Gastroesophageal sphincter (tissue), 4 donors: Measurements from ENCODE around the gene KRT84. TPM values are rescaled to one million over a fixed set of nuclear protein-coding genes. Genes with fewer than 3 reads are reported as not detected.

ENCODE experiments used
- ATAC-seq: fragments of 150-250 bp; one replicate; pipeline ENCODE4 v1.9.1; 2016; ENCODE audit warnings: mild to moderate bottlenecking, moderate library complexity
- H3K27ac ChIP-seq, 4 donors: fragments of 200-600 bp; sonication (generic) in 3 of 4; 1 replicate in 3 of 4; 2 replicates in 1 of 4; pipeline ENCODE4 v1.5.1; 2016 to 2019
- H3K27me3 ChIP-seq: fragments of 200-600 bp; sonication (generic); one replicate; pipeline ENCODE4 v1.5.1; 2019
- H3K36me3 ChIP-seq, 2 donors: fragments of 200-600 bp; sonication (generic); one replicate each; pipeline ENCODE4 v1.5.1; 2019; ENCODE audit warnings: control low read depth in 1 of 2
- H3K4me1 ChIP-seq, 3 donors: fragments of 200-600 bp; sonication (generic); 1 replicate in 2 of 3; 2 replicates in 1 of 3; pipeline ENCODE4 v1.5.1; 2016 to 2019; ENCODE audit warnings: control low read depth in 2 of 3
- H3K4me3 ChIP-seq, 2 donors: fragments of 200-600 bp; sonication (generic); one replicate each; pipeline ENCODE4 v1.5.1; 2019; ENCODE audit warnings: mild to moderate bottlenecking in 1 of 2, moderate library complexity in 1 of 2
- H3K9me3 ChIP-seq, 3 donors: fragments of 200-600 bp; sonication (generic); one replicate each; pipeline ENCODE4 v1.5.1; 2017 to 2019; ENCODE audit warnings: control low read depth in 2 of 3
- EP300 ChIP-seq: sonication (generic); formaldehyde crosslinking; IDR thresholded peaks from one replicate; pipeline ENCODE4 v1.6.1; 2017; ENCODE audit warnings: antibody characterized with exemption, mild to moderate bottlenecking
- POLR2A ChIP-seq, 2 donors: fragments of 450-650 bp; IDR thresholded peaks; one replicate each; pipeline ENCODE4 v1.6.1; 2017; ENCODE audit warnings: antibody characterized with exemption in 2 of 2, mild to moderate bottlenecking in 2 of 2, moderate library complexity in 1 of 2
- POLR2AphosphoS5 ChIP-seq: sonication (generic); formaldehyde crosslinking; IDR thresholded peaks from one replicate; pipeline ENCODE4 v1.6.1; 2017; ENCODE audit warnings: antibody characterized with exemption
- WGBS, 2 donors: methylation state at CpG; one replicate each; pipeline ENCODE4 v1.1.5; 2018; ENCODE audit warnings: low coverage in 1 of 2; 5-methylcytosine and 5-hydroxymethylcytosine counted together
- total RNA-seq, 4 donors: library from RNA; depleted of rRNA; stranded (reverse); fragments of >200 nt; gene quantifications; one replicate each; pipeline ENCODE4 v1.1.0, GENCODE V29; 2016
- TF ChIP-seq, protein P1 (sequence below), 4 experiments: fragments of 200-600 bp in 2 of 4; fragments of 450-650 bp in 2 of 4; sonication (generic) in 1 of 4; IDR thresholded peaks; one replicate each; pipeline ENCODE4 v1.5.1; 2017 to 2019; ENCODE audit warnings: antibody characterized with exemption in 4 of 4, mild to moderate bottlenecking in 2 of 4, moderate library complexity in 2 of 4

KRT84 gene
- total RNA-seq, 4 donors from 2014 or later: not detected

GRCh38 chr12:52353766-52354165 lies 31.7 kb downstream of the KRT84 start:
- WGBS, 2 donors: 75% methylated on average over 2 of the region's 3 CpGs; no CpG with 5 or more reads in 1 of the 2 donors
- H3K4me3 ChIP-seq: no peak overlapping the region
- no peaks in the 10 kb centered on the region for H3K9me3 ChIP-seq
- TF ChIP-seq, protein P1, sequence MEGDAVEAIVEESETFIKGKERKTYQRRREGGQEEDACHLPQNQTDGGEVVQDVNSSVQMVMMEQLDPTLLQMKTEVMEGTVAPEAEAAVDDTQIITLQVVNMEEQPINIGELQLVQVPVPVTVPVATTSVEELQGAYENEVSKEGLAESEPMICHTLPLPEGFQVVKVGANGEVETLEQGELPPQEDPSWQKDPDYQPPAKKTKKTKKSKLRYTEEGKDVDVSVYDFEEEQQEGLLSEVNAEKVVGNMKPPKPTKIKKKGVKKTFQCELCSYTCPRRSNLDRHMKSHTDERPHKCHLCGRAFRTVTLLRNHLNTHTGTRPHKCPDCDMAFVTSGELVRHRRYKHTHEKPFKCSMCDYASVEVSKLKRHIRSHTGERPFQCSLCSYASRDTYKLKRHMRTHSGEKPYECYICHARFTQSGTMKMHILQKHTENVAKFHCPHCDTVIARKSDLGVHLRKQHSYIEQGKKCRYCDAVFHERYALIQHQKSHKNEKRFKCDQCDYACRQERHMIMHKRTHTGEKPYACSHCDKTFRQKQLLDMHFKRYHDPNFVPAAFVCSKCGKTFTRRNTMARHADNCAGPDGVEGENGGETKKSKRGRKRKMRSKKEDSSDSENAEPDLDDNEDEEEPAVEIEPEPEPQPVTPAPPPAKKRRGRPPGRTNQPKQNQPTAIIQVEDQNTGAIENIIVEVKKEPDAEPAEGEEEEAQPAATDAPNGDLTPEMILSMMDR (IDR thresholded peaks at IDR 0.05): no peak
- no peak for TF ChIP-seq POLR2A (IDR thresholded peaks at IDR 0.05)
- no peak for TF ChIP-seq POLR2AphosphoS5
- TF ChIP-seq EP300: no peak
- H3K27me3 ChIP-seq: peaks cover 23% of the 10 kb centered on the region
- peaks cover 0 to 8% (median 0%) of the 10 kb centered on the region in 3 donors for H3K4me1 ChIP-seq
- H3K27ac ChIP-seq: no peak overlapping the region
- ATAC-seq: no peak
- no peaks in the 10 kb centered on the region for H3K36me3 ChIP-seq

DNA sequence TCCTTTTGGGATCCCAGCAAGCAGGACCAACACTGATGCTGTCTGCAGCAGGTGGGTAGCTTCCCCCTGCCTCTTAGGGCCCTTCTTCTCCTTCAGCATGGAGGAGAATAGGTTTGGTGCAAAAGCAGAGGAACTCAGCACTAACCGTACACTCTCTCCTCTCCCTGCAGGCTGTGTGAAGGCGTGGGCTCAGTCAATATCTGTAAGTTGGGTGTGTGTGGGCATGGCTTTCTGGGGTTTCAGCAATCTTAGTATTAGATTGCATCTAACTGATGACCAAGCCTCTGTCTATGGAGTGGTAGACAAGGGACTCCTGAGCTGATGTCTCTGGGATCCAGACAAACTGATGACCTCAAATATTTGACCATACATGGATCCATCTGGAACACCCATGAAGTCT lies 32.5 kb downstream of the KRT84 start:
- TF ChIP-seq EP300 (no peak), POLR2AphosphoS5 (no peak)
- TF ChIP-seq, protein P1 (IDR thresholded peaks at IDR 0.05): no peak
- H3K4me1 ChIP-seq: peaks cover 0 to 8% (median 0%) of the 10 kb centered on the region in 3 donors
- ATAC-seq: no peak
- no peak overlapping the region for H3K4me3 ChIP-seq
- no peaks in the 10 kb centered on the region for H3K36me3 ChIP-seq
- peaks cover 23% of the 10 kb centered on the region for H3K27me3 ChIP-seq
- H3K27ac ChIP-seq: no peak overlapping the region
- 70 to 80% methylated on average over 1 to 2 of the region's 2 CpGs for WGBS, 2 donors
- H3K9me3 ChIP-seq: no peaks in the 10 kb centered on the region

DNA sequence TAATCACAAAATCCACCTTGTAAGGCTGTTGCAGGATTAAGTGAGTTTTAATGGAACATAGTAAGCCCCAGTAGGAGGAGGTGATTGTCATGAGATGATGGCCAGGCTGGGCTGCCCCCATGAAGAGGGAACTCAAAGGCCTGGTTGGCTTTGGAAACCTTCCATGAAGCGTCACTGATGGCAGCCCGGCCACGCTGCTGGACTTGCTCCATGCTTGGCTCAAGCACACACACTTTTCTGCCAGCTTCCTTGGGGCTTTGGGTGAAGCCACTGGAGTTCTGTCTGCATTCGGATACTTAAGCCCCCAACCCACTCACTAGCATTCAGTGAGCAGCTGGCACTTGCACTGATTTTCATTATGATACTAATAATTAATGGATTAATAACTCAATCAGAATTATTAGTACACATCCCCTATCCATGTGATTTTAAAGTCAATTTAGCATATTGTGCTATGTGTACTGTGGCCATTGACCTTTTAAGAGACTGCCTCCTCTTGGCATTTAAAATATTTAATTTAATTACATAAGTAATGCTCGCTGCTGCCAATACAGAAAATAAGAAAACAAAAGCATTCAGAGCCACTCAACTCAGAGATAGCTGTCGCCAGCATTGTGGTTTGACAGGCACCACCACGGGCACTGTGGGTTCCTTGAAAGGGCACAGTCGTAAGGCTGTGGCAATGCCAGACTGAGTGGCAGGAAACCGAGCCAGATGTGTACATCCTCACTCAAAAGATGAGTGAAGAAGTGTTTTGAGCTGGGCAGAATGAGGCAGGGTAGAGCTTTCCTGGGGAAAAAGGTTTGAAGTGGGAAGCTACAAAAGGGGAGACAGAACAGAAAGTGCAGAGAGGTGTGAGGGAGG lies 34.0 kb downstream of the KRT84 start:
- TF ChIP-seq EP300: no peak
- Histone ChIP-seq H3K4me1 (peaks cover 0 to 8% (median 0%) of the 10 kb centered on the region in 3 donors), H3K27ac (no peak overlapping the region), H3K4me3 (no peak overlapping the region), H3K27me3 (peaks cover 16% of the 10 kb centered on the region), H3K9me3 (no peaks in the 10 kb centered on the region), H3K36me3 (no peaks in the 10 kb centered on the region)
- ATAC-seq: no peak
- WGBS, 2 donors: 43 to 54% methylated on average over 8 to 9 of the region's 9 CpGs

- 80 to 94% methylated on average over 2 to 5 of the region's 5 CpGs for WGBS, 2 donors
- no peak overlapping the region for H3K27ac ChIP-seq
- TF ChIP-seq, protein P1 (IDR thresholded peaks at IDR 0.05): no peak
- TF ChIP-seq EP300 (no peak), POLR2AphosphoS5 (no peak), POLR2A (IDR thresholded peaks at IDR 0.05) (no peak)
Measured at GRCh38 chr12:52350786-52351185, 34.7 kb downstream of the KRT84 start.

GRCh38 chr12:52350021-52350620 lies 35.3 kb downstream of the KRT84 start:
- no peaks in the 10 kb centered on the region for H3K9me3 ChIP-seq
- H3K27ac ChIP-seq: no peak overlapping the region
- H3K36me3 ChIP-seq: no peaks in the 10 kb centered on the region
- WGBS, 2 donors: 76 to 91% methylated on average over 2 to 6 of the region's 8 CpGs
- no peak for ATAC-seq
- no peak overlapping the region for H3K4me3 ChIP-seq
- peaks cover 0 to 8% (median 0%) of the 10 kb centered on the region in 3 donors for H3K4me1 ChIP-seq
- H3K27me3 ChIP-seq: peaks cover 4% of the 10 kb centered on the region
- TF ChIP-seq, protein P1 (IDR thresholded peaks at IDR 0.05): no peak
- no peak for TF ChIP-seq EP300
- TF ChIP-seq POLR2A (IDR thresholded peaks at IDR 0.05): no peak
- no peak for TF ChIP-seq POLR2AphosphoS5

More at GRCh38 chr12:52350786-52351185, 34.7 kb downstream of the KRT84 start:
- peaks cover 0 to 8% (median 0%) of the 10 kb centered on the region in 3 donors for H3K4me1 ChIP-seq
- no peaks in the 10 kb centered on the region for H3K9me3 ChIP-seq
- no peak for ATAC-seq
- H3K4me3 ChIP-seq: no peak overlapping the region
- no peaks in the 10 kb centered on the region for H3K36me3 ChIP-seq
- peaks cover 10% of the 10 kb centered on the region for H3K27me3 ChIP-seq
